GM12874 (cell line): ENCODE measurements around the gene PFDN6.

ENCODE experiments used
- CTCF ChIP-seq: IDR thresholded peaks from 2 replicates; pipeline ENCODE4 v1.5.1; 2011; ENCODE audit warnings: low read depth, mild to moderate bottlenecking, control low read depth, low read length, moderate library complexity; ENCODE audit not compliant: insufficient read depth

PFDN6 gene

GRCh38 chr6:33318426-33319073, 29.1 kb downstream of the PFDN6 start:
- TF ChIP-seq CTCF, result no peak

- no peak for TF ChIP-seq CTCF
These were observed 30.5 kb downstream of the PFDN6 start for GRCh38 chr6:33319939-33320314.

GRCh38 chr6:33320315-33321181, 31.1 kb downstream of the PFDN6 start:
- no peak for TF ChIP-seq CTCF

- no peak for TF ChIP-seq CTCF
These were observed 31.8 kb downstream of the PFDN6 start for GRCh38 chr6:33321227-33321626.

- no peak for TF ChIP-seq CTCF
These were observed 34.2 kb downstream of the PFDN6 start for GRCh38 chr6:33323623-33323948.

- TF ChIP-seq CTCF, result no peak
These were observed 34.7 kb downstream of the PFDN6 start for GRCh38 chr6:33324125-33324524.

GRCh38 chr6:33329058-33329457, 39.7 kb downstream of the PFDN6 start:
- TF ChIP-seq CTCF, result no peak
